B cell (primary cell): ENCODE results near the gene NAALADL1. TPM values are rescaled to one million over a fixed set of nuclear protein-coding genes. Genes with fewer than 3 reads are reported as not detected.

Experiments used
- ATAC-seq: fragments of 200-7000 bp; cut with Tn5 transposase; one replicate; pipeline ENCODE4 v1.10.0; 2021; ENCODE audit warnings: low read depth, mild to moderate bottlenecking, moderate number of reproducible peaks, moderate library complexity
- CTCF ChIA-PET: fragments of 350-600 bp; sonication (Branson Sonifier 250); formaldehyde crosslinking; loops from one replicate; lab custom pipeline; 2021; ENCODE audit warnings: antibody characterized with exemption, inconsistent platforms; lab: Charles Lee
- POLR2A ChIA-PET: fragments of 350-600 bp; sonication (Branson Sonifier 250); formaldehyde crosslinking; loops from one replicate; lab custom pipeline; 2021; ENCODE audit warnings: antibody characterized with exemption; lab: Charles Lee
- DNase-seq: peaks from one replicate; pipeline ENCODE4 v3.0.0; 2013
- H2AFZ ChIP-seq: 2 replicates; pipeline ENCODE4 v1.6.1; 2012; ENCODE audit warnings: mild to moderate bottlenecking, low read depth, low read length; ENCODE audit not compliant: insufficient read depth, poor library complexity, severe bottlenecking
- H3K27ac ChIP-seq, 2 donors: 1 replicate in 1 of 2; 2 replicates in 1 of 2; pipeline ENCODE4 v1.5.1; 2012 to 2013; ENCODE audit warnings: low read length in 2 of 2, mild to moderate bottlenecking in 2 of 2, moderate library complexity in 1 of 2
- H3K27me3 ChIP-seq, 4 experiments: fragments of 200-600 bp in 1 of 4; sonication (generic) in 1 of 4; replicated peaks in 1 of 4; 1 replicate in 2 of 4; 2 replicates in 2 of 4; pipeline versions ENCODE4 v1.6.1 to v1.7.0; 2013 to 2016; ENCODE audit warnings: low read length in 3 of 4, mild to moderate bottlenecking in 2 of 4, mixed read lengths in 1 of 4, moderate library complexity in 1 of 4; ENCODE audit not compliant: insufficient read depth in 4 of 4, control insufficient read depth in 3 of 4; ENCODE audit errors: control extremely low read depth in 1 of 4
- H3K36me3 ChIP-seq, 2 experiments: replicated peaks in 1 of 2; 1 replicate in 1 of 2; 2 replicates in 1 of 2; pipeline versions ENCODE4 v1.6.1 to v1.7.1; 2013; ENCODE audit warnings: low read length in 1 of 2; ENCODE audit not compliant: insufficient read depth in 2 of 2, control insufficient read depth in 1 of 2; ENCODE audit errors: control extremely low read depth in 1 of 2, extremely low read depth in 1 of 2
- H3K4me1 ChIP-seq, 2 donors: fragments of 200-600 bp in 1 of 2; sonication (generic) in 1 of 2; 1 replicate in 1 of 2; 2 replicates in 1 of 2; pipeline versions ENCODE4 v1.5.1 to v1.6.1; 2013 to 2017; ENCODE audit warnings: low read length in 2 of 2; ENCODE audit not compliant: control insufficient read depth in 2 of 2, insufficient read depth in 2 of 2
- H3K4me2 ChIP-seq: replicated peaks from 2 replicates; pipeline ENCODE3; 2012; ENCODE audit warnings: mild to moderate bottlenecking, low read depth, low read length; ENCODE audit not compliant: poor library complexity, severe bottlenecking
- H3K4me3 ChIP-seq, 5 experiments: fragments of 200-600 bp in 1 of 5; sonication (generic) in 1 of 5; 1 replicate in 3 of 5; 2 replicates in 2 of 5; pipeline versions ENCODE4 v1.5.1 to v1.7.0; 2011 to 2016; ENCODE audit warnings: low read length in 4 of 5, mild to moderate bottlenecking in 4 of 5, low read depth in 2 of 5, control low read depth in 1 of 5, moderate library complexity in 1 of 5; ENCODE audit not compliant: insufficient read depth in 1 of 5; ENCODE audit errors: control extremely low read depth in 1 of 5, extremely low read depth in 1 of 5
- H3K79me2 ChIP-seq: fragments of 200-600 bp; sonication (generic); one replicate; pipeline ENCODE4 v1.6.0; 2016; ENCODE audit warnings: low read length; ENCODE audit not compliant: control insufficient read depth, insufficient read depth
- H3K9ac ChIP-seq: fragments of 200-600 bp; sonication (generic); 2 replicates; pipeline ENCODE4 v1.6.1; 2017; ENCODE audit warnings: mild to moderate bottlenecking, low read length, moderate library complexity
- H3K9me3 ChIP-seq, 3 donors: one replicate each; pipeline versions ENCODE4 v1.6.1 to v1.7.1; 2013; ENCODE audit warnings: low read length in 2 of 3; ENCODE audit not compliant: control insufficient read depth in 2 of 3, insufficient read depth in 1 of 3; ENCODE audit errors: control extremely low read depth in 1 of 3
- H4K20me1 ChIP-seq: 2 replicates; pipeline ENCODE4 v1.6.0; 2012; ENCODE audit warnings: mild to moderate bottlenecking, low read length; ENCODE audit not compliant: insufficient read depth, control insufficient read depth, poor library complexity, severe bottlenecking
- H3K27ac Mint-ChIP-seq: one replicate; pipeline ENCODE4 v1.8.0; 2021; ENCODE audit warnings: mixed read lengths
- H3K27me3 Mint-ChIP-seq: one replicate; pipeline ENCODE4 v1.8.0; 2021; ENCODE audit warnings: mixed read lengths
- H3K4me1 Mint-ChIP-seq: one replicate; pipeline ENCODE4 v1.8.0; 2021; ENCODE audit warnings: mixed read lengths
- H3K4me3 Mint-ChIP-seq: one replicate; pipeline ENCODE4 v1.8.0; 2021; ENCODE audit warnings: mixed read lengths
- H3K9me3 Mint-ChIP-seq: one replicate; pipeline ENCODE4 v1.8.0; 2022; ENCODE audit warnings: mixed read lengths; ENCODE audit not compliant: insufficient read depth
- EZH2 ChIP-seq: IDR thresholded peaks from 2 replicates; pipeline ENCODE4 v1.6.1; 2012; ENCODE audit warnings: borderline replicate concordance, low read depth, mild to moderate bottlenecking, moderate library complexity, low read length; ENCODE audit not compliant: insufficient read depth, poor library complexity, severe bottlenecking
- WGBS: methylation state at CpG from one replicate; pipeline ENCODE4 v1.1.5; 2013; ENCODE audit warnings: missing lambda C conversion rate; ENCODE audit not compliant: insufficient coverage; 5-methylcytosine and 5-hydroxymethylcytosine counted together
- intact Hi-C: fragments of 100-400 bp; cut with micrococcal nuclease; formaldehyde crosslinking; loops from one replicate; pipeline ENCODE4 v1.10.0; 2022
- polyA plus RNA-seq: library from polyadenylated mRNA; depleted of rRNA; stranded (reverse); fragments of >200 nt; gene quantifications from 2 replicates; pipeline ENCODE4 v1.2.3, GENCODE V29; 2012
- total RNA-seq, 2 donors: library from RNA; stranded (reverse); fragments of 120-200 nt in 1 of 2; gene quantifications; 1 replicate in 1 of 2; 2 replicates in 1 of 2; pipeline versions ENCODE4 v1.2.3 to v1.2.4, GENCODE V29; 2013 to 2022
- TF ChIP-seq, protein P1 (sequence below): fragments of 200-600 bp; IDR thresholded peaks from one replicate; pipeline ENCODE4 v1.8.0; 2022; ENCODE audit warnings: antibody characterized with exemption, mild to moderate bottlenecking

Gene NAALADL1
- total and polyA plus RNA-seq, 2 donors (not counting 1 experiment from before 2014, with no cell fraction given) = 23.0 to 40.2 TPM

DNA sequence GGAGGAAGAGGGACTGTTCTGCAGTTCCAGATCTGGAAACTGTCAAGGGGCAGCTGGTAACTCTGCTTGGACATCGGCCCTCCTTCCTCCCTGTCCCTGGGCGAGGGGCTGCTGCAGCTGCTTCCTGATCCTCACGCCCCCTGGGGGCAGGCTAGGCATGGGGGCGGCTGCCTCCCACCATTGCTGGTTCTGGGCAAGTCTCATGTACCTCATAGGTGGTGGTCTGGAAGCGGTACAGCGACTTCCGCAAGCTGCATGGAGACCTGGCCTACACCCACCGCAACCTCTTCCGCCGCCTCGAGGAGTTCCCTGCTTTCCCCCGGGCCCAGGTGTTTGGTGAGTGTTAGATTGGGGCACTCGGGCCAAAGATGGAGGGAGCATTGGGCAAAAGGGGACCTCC lies 26.1 kb downstream of the NAALADL1 start:
- WGBS = 85% methylated on average over 13 of the region's 13 CpGs

More for the DNA sequence above, 26.1 kb downstream of the NAALADL1 start:
- Histone ChIP-seq H3K4me3 (no peak overlapping the region), H4K20me1 (peaks cover 5% of the 10 kb centered on the region), H3K36me3 (peaks cover 3 to 26% of the 10 kb centered on the region in 2 experiments), H3K9me3 (no peaks in the 10 kb centered on the region), H3K27ac (no peak overlapping the region), H3K79me2 (peaks cover 19% of the 10 kb centered on the region), H3K9ac (no peak overlapping the region), H3K4me1 (peaks cover 8 to 13% of the 10 kb centered on the region in 2 donors), H3K27me3 (no peaks in the 10 kb centered on the region), H3K4me2 (no peak overlapping the region), H2AFZ (no peak overlapping the region)
- H3K4me1 Mint-ChIP-seq = peaks cover 12% of the 10 kb centered on the region
- no peak overlapping the region for H3K27ac Mint-ChIP-seq
- no peaks in the 10 kb centered on the region for H3K9me3 Mint-ChIP-seq
- no peak for TF ChIP-seq EZH2
- TF ChIP-seq, protein P1, sequence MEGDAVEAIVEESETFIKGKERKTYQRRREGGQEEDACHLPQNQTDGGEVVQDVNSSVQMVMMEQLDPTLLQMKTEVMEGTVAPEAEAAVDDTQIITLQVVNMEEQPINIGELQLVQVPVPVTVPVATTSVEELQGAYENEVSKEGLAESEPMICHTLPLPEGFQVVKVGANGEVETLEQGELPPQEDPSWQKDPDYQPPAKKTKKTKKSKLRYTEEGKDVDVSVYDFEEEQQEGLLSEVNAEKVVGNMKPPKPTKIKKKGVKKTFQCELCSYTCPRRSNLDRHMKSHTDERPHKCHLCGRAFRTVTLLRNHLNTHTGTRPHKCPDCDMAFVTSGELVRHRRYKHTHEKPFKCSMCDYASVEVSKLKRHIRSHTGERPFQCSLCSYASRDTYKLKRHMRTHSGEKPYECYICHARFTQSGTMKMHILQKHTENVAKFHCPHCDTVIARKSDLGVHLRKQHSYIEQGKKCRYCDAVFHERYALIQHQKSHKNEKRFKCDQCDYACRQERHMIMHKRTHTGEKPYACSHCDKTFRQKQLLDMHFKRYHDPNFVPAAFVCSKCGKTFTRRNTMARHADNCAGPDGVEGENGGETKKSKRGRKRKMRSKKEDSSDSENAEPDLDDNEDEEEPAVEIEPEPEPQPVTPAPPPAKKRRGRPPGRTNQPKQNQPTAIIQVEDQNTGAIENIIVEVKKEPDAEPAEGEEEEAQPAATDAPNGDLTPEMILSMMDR = no peak
- ChIA-PET CTCF (no interaction called here), POLR2A (no interaction called here)
- ATAC-seq = no peak
- no peaks in the 10 kb centered on the region for H3K27me3 Mint-ChIP-seq
- no peak for DNase-seq
- intact Hi-C loops = no loop called here
- no peak overlapping the region for H3K4me3 Mint-ChIP-seq
